GM19467 (cell line): Measurements from ENCODE around the gene TRIP6.

Experiments used
- ATAC-seq: cut with Tn5 transposase; IDR thresholded peaks from one replicate; pipeline ENCODE4 v1.9.1; 2021; ENCODE audit warnings: mild to moderate bottlenecking, moderate library complexity; ENCODE audit not compliant: unreplicated experiment

TRIP6 gene

DNA sequence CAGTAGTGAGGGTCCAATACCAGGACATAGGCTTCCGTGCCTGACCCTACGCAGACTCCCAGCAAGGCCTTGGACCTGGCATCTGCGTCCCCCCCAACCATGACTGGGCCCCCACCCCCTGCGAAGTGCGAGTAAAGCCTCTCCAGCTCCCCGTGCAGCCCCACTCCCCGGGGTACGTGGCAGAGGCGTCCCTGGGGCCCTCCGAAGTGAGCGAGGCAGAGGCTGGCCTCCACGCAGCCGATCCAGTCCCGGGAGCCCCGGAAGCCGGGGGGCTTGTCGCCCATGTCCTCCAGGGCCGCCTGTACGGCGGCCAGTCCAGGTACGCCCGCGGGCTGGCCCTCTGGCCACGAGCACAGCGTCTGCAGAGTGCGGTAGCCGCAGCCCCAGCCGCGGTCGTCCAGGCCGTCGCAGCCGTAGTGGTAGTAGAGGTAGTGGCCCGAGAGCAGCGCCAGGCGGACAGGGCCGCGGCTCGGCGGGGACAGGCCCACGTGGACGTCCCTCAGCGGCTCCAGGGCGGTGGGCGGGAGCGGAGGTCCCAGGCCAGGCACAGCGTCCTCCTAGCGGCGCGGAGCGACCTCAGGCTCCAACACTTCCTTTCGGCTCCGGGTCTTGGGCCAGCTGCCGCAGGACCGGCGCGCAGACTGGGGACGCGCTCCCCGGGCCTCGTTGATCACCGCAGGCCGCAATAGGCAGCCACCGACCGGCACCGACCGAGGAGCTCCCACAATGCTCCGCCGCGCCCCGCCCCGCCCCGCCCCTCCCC is 22.0 kb downstream of the TRIP6 start, which contains the start of gene UFSP1:
TSS of gene UFSP1 (minus strand) at position 728 of the 763 bp plus-strand sequence. CDS start at position 284, 444 bp downstream.
- ATAC-seq, result peak; percentile 20

DNA sequence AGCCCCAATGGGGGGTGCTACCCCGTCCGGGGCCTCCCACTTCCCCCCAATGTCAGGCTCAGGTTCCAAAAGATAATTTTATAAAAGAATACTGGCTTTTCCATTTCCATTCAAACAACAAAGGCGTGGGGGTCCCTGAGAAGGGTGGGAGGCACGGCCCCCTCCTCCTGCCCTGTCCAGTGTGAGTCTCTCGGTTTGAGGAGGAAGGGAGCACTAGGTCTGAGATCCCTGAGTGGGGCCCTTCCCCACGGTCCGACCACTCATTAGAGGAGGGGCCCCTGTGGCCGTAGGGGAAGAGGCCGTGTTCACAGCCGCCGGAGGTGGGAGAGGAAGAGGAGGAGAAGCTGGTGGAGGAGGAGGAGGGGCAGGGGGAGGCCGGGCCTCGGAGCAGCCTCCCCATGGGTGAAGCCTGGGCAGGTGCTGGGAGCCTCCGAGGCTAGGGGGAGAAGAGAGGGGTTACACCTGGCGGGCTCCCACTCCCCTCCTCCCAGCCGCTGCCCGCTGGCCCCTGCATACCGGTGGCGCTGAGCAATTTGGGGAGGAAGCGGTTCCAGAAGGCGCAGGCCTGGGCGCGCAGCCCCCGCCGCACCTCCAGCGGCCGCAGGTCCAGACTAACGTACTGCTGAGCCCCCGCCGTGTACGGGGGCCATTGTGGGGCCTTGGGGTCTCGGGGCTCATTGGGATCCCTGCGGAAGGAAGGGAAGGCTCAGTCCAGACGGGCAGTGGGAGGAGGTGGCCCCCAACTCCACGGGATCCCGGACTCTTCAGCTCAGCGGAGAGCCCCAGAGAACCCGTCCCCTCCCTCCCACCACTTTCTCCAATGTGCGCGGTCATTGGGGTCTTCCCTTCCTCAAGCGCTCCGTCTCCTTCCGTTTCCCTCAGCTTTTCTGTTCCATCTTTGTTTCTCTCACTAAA is 23.7 kb downstream of the TRIP6 start:
- no peak for ATAC-seq

DNA sequence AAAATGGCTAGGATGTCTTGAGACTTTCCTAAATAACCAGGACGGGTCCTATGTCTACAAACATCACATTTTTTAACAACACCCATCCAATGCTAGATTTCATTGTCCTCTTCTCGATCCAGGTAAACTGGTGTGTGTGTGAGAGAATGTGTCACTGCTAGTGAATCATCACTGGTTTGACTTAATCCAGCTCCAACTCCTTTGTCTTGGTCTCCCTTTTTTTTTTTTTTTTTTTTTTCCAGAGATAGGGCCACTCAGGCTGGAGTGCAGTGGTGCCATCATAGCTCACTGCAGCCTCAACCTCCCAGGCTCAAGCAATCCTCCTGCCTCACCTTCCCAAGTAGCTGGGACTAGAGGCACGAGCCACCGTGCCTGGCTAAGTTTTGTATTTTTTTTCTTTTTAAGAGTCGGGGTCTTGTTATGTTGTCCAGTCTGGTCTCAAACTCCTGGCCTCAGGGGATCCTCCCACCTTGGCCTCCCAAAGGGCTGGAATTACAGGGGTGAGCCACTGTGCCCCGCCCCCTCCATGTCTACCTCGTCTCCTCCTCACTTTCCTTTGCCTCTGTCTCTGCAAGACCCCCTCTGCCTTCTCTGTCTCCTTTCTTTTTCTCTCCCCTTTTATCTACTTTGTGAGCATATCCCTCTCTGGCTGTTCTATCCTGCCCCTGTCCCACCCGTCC is 24.5 kb downstream of the TRIP6 start:
- ATAC-seq, result no peak

DNA sequence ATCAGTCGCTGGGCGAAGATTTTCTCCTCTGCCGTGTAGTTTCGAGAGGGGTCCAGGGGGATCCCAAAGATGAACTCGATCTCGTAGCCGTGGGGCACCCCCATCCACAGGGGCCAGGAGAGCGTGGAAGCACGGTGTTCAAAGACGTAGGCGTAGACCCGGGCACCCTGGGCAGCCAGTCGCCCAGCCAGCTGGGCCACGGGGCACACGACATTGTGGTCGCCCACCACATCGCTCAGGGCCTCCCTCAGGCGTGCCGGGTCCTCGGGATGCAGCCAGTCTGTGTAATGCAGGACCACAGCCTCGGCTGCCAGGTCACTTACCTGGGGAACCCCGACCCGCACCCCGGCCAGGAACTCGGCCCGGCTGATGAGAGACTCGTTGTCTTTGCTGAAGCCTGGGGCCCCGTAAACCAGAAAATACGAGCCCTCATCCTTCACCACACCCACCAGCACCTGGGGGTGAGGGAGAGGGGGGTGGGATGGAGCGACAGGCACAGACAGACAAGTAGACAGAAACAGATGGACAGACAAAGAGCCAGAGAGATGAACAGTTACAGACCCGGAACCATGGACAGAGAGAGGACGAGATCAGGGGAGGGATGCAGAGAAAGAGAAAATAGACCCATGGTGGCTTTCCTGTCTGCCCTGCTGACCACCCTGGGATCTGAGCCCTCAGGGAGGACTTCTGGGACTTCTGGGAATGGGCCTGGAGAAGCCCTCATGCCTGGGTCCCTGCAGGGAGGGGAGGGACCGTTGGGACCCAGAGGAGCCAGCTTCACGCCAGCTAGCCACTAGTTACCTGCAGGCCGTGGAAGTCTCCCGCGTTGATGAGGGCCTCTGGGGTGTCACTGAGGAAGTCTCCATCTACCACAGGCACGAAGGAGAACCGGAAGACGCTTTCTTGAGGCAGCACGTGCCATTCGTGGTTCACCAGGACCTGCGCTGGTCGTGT is 25.5 kb downstream of the TRIP6 start:
- ATAC-seq, result no peak

DNA sequence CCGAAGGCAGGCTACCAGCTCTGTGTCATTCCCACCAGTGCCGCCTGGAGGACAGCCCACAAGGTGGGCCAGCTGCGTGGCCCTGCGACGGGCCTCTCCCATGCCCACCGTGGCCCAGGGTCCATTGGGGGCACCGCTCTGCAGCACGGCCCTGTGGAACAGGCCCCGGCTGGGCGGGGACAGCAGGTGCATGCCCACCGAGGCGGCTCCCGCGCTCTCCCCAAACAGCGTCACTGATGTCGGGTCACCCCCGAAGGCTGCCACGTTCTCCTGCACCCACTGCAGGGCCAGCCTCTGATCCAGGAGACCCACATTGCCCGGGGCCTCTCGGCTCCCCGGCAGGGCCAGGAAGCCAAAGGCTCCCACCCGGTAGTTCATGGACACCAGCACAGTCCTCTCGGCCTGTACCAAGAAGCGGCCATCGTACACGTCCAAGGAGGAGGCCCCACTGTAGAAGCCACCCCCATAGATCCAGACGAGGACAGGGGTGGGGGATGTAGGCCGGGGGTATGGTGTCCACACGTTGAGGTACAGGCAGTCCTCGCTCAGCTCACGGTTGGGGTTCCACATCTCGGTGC is 26.2 kb downstream of the TRIP6 start:
- ATAC-seq, result no peak

DNA sequence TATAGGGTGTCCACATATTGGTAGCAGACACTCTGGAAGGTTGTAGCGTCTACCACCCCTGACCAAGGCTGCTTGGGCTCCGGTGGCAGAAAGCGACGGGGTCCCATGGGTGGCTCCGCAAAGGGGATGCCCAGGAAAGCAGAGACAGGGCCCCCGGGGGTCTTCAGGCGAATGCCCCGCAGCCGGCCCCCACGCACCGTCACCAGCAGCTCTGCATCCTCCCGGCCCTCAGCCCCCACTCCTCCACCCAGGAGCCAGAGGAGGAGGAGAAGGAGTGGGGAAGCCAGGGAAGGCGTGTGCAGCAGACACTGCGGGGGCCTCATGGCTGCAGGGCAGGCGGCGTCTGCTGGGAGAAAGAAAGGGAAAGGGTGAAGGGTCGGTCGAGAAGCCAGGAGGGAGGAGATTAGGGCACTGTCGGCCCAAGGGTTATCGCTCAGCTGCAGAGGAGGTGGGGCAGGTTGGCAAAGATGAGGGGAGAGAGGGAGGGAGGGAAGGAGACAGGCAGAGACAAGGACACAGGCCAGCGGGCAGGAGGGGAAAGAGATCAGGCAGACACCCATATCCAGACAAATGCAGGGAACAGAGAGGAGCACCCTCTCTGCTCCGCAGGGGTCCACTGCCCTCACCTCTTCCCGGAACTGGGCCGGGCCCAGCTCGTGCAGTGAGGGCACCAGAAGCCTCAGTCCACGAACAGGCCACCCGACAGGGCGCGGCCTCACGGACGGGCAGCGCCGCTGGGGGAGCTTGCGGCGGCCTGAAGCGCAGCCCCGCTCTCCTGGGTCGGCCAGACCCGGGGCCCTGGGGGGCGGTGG is 26.9 kb downstream of the TRIP6 start:
- ATAC-seq, result no peak

DNA sequence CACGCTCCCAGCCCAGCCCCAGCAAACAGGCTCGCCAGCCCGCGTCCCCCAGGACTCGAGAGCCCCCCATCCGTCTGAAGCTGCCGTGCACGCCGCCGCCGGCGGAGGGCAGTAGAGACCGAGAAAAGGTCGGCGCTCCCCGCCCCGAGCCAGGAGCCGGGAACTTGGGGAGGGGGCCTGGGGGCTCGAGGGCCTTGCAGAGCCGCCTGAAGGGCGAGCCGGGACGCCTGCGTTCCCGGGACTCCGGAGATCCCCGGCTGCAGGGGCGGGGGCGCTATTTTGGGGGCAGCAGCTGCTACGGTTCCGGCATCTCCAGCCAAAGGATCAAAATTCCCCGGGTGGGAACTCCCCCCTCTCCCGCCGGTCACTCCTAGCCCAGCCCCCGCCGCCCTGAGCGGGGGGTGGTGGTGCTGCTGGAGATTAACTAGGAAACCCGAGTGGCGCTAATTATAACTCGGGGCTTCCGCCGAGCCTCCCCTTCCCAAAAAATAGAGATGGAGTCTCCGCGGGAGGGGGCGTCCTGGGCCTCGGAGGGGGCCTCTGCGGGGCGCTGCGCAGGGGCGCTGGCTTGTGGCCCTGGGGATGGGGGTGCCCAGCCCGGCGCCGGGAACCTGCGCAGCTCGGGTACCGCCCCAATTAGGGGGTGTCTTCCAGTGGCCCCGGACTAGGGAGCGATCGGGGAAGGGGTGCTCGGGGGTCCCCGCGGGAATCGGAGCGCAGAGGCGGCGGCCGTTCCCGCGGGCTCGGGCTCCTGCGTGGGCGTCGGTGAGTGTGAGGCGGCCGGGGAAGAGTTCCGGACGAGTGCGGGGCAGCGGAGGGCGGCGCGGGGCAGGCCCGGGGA is 27.9 kb downstream of the TRIP6 start:
- ATAC-seq, result no peak

DNA sequence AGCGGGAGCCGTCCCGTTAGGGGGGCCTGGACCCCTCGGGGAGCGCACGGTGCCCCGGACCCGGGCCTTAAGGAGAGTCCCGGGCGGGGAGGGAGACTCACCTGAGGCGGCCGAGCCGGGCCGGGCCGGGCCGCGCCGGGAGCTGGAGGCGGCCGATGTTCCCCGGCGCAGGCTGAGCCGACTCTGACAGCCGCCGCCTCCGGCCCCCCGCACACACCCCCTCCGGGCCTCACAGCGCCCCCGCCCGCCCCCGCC is 28.4 kb downstream of the TRIP6 start, which contains the start of gene ACHE:
TSS of gene ACHE (minus strand) at position 188 of the 255 bp plus-strand sequence. CDS start 1,656 bp downstream, outside the sequence.
- no peak for ATAC-seq

DNA sequence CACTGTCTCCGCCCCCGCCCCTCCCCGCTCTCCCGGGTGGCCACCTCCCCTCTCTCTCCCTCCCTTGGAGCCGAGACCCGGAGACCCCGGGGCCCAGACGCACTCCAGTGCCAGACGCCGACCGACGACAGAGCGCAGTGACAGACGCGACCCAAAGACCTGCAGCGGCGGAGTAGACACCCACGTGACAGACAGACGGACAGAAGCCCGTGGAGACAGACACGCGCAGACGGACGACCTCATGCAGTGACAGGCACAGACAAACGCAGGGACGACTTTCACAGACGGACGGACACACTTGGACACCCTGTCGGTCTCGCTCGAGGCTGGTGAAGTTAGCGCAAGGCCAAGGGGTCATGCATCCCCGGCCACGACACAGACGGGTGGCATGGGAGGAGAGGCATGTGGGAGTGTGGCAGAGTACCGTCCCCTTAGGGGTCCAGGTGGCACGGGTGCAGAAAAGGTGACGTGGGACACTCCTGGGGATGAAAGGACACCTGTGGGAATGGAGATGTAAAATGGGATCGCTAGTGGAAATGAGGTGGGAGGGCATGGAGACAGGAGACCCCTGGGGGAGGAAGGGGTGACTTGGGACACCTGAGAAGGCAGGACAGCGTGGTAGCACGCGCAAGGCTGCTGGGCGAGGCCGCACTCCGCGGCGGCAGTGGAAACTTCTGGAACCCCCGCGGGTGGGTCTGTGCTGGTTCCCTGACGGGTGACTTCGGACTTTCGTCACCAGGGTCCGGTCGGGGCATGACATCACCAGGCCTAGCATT is 29.0 kb downstream of the TRIP6 start:
- ATAC-seq, result no peak

DNA sequence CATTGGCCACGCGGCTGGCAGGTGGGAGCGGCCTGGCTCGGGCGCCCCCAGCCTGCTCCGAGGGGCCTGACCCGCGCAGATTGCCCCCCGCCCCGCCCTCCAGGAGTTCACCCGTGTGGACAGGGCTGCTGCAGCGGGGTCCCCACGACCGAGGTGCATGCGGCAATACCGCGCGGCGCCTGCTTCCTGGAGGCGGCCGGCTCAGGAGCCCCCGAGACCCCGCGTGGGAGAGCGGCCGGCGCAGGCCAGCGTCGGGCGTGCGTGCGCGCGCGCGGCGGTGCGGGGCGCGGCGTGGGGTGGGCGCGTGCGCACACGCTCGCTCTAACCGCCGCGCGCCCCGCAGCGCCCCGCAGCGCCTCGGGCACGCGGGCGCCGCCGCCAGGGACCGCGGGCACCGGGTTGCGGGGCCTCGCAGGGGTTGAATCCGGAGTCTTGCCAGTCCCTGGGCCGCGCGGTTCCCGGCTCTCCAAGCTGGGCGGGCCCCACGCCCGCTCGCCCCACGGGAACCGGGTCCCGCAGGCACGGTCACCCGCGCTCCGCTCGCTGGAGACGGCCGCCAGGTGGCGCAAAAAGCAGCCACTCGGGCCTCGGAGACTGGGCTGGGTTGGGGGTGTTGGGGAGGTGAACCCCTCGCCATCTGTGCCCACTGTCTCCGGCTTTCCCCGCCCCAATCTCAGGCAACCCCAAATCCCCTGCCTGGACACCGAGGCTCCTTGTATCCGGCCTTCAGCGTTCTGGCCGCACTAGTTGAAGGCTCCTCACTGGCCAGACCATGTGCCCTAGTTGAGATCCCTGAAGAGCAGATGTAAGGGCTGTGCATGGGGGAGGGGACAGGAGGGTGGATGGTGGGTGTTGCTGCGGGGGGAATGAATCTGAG is 29.8 kb downstream of the TRIP6 start:
- ATAC-seq, result no peak

DNA sequence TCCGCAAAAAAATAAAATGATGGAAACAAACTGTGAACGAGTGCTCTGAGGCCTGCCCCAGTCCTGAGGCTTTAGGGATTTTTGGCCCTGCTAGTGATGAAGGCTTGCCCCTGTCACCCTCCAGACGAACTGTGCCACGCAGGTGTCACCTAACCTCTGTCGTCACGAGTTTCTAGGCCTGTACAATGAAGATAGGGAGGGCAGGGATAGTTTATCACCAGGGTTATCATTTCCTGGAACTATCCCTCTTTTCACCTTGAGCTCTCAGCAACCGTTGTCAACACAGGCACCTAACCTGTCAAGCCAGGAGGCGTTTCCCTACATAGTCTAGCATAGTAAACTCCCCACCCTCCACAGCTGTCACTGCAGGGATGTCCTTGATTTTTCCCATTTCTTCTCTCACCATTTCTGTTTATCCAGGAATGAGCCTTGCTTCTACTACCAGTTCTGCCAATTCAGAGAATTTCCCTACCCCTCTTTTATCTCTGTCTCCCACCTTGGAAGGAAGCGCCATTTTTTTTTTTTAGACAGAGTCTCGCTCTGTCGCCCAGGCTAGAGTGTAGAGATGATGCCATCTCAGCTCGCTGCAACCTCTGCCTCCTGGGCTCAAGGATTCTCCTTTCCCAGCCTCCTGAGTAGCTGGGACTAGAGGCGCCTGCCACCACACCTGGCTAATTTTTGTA is 30.7 kb downstream of the TRIP6 start:
- no peak for ATAC-seq

DNA sequence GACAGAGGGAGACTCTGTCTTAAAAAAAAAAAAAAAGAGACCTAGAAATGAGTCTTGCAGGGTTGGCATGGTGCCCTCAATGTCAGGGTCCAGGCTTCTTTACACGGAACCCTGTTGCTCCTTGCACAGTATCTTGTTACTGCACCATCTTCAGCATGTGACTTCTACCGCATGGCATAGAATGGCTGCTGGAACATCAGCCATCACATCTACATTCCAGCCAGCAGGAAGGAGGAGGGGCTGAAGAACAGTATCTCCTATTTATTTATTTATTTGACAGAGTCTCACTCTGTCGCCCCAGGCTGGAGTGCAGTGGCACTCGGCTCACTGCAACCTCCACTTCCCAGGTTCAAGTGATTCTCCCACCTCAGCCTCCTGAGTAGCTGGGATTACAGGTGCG is 32.2 kb downstream of the TRIP6 start:
- ATAC-seq, result no peak

DNA sequence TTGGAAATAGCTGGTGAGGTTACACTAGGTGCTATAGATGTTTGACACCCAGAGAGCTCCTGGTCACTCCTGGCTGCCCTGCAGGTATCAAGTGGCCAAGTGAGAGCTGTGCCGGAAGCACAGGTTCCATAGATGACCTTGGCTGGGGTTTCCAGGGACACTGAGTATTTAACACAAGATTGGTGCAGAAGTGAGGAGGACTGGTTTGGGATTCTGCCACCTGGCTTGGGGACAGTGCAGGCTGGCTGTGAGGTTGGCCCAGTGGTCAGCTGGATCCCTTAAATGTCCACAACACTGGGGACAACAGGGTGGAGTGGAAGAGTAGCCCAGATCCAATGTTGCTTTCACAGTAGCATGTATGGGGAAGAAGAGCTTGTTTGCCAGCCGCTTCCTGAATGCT is 33.8 kb downstream of the TRIP6 start:
- no peak for ATAC-seq

DNA sequence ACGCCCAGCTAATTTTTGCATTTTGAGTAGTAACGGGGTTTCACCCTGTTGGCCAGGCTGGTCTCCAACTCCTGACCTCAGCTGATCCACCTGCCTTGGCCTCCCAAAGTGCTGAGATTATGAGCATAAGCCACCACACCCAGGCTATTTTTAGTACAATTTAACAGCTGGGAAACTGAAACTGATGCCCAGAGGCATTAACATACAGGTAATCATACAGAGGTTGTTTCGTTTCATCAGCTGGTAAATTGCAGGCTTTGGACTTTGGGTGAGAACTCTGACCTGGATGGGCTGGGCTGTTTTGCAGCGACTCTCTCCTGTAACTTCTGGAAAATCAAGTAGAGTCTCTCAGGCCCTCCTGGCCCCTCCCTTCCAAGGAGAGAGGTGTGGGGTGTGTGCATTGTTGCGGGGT is 34.7 kb downstream of the TRIP6 start:
- ATAC-seq, result no peak

DNA sequence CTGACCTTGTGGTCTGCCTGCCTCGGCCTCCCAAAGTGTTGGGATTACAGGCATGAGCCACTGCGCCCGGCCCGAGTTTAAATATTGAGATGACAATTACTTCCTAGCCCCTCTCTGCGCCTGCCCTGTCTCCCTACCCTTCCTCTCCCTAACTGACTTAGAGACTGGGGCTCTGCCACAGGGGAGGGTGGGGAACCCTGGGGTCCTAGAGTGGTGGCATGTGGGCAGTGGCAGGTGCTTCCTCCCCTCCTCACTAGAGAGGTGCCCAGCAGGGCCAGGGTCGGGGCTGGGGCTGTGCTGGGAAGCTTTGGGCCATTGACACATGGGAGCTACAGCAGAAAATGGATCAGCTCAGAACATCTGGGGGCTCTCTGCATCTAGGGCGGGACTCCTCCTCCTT is 35.5 kb downstream of the TRIP6 start:
- no peak for ATAC-seq

DNA sequence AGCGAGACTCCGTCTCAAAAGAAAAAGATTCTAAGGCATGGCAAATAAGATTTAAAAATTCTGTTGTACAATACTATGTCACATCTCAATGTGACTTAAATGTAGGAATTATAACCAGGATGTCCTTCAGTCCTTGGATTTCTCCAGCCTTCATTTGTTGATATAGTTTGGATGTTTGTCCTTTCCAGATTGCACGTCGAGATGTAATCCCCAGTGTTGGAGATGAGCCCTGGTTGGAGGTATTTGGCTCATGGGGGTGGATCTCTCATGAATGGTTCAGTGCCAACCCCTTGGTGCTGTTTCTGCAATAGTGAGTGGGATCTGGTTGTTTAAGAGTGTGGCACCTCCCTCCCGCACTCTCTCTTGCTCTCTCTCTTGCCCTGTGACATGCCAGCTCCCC is 41.3 kb downstream of the TRIP6 start:
- ATAC-seq, result no peak
